ENCODE data around the gene IFI44L. TPM values are rescaled to one million over a fixed set of nuclear protein-coding genes. Genes with fewer than 3 reads are reported as not detected.
A peak's percentile ranks its signal among the peaks of the same experiment; 100 is the strongest.

The IFI44L gene
- total RNA-seq, 4 donors from 2014 or later = 0.38 to 11.6 (median 2.9) TPM

DNA sequence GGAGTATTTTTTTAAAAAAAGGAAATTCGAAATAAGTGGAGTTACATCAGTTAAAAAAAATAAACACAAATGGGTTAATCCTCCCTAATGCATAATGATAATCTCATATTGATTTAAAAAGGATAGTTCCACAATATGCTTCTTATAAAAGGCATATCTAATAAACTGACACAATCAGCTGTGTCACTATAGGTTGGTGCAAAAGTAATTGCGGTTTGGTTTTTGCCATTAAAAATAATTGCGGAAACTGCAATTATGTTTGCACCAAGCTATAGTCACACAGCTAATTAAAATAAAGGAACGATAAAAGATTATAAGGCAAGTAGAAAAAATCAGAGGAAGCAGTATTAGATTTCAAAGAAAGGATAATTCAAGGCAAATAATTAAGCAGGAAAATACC, 21.0 kb upstream of the IFI44L start:
- Histone ChIP-seq H3K9me3 (no peaks in the 10 kb centered on the region), H3K4me1 (no peaks in the 10 kb centered on the region), H3K27ac (no peak overlapping the region), H3K36me3 (no peaks in the 10 kb centered on the region), H3K27me3 (no peaks in the 10 kb centered on the region), H3K4me3 (no peak overlapping the region)
- TF ChIP-seq, protein P1, sequence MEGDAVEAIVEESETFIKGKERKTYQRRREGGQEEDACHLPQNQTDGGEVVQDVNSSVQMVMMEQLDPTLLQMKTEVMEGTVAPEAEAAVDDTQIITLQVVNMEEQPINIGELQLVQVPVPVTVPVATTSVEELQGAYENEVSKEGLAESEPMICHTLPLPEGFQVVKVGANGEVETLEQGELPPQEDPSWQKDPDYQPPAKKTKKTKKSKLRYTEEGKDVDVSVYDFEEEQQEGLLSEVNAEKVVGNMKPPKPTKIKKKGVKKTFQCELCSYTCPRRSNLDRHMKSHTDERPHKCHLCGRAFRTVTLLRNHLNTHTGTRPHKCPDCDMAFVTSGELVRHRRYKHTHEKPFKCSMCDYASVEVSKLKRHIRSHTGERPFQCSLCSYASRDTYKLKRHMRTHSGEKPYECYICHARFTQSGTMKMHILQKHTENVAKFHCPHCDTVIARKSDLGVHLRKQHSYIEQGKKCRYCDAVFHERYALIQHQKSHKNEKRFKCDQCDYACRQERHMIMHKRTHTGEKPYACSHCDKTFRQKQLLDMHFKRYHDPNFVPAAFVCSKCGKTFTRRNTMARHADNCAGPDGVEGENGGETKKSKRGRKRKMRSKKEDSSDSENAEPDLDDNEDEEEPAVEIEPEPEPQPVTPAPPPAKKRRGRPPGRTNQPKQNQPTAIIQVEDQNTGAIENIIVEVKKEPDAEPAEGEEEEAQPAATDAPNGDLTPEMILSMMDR (IDR thresholded peaks at IDR 0.05) = no peak
- no peak for TF ChIP-seq POLR2A (IDR thresholded peaks at IDR 0.05)
- no peak for DNase-seq

DNA sequence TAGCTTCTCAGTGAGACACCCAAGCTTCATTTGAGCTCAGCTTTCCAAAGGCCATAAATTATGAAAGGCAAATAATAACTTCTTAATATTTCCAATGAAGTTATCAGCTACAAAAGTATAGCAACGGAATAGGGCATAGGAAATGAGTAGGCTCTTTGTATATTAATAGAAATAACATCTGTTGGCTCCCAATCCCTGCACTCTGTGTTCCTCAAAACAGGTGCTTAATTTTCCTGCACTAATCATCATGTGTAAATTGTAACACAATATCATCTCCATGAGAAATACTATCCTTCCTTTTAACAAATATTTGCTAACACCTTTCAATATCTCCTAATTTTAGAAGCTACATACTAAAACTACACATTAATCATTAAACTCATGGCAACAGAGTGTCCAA, 19.2 kb upstream of the IFI44L start:
- TF ChIP-seq POLR2A (IDR thresholded peaks at IDR 0.05) = no peak
- TF ChIP-seq, protein P1 (IDR thresholded peaks at IDR 0.05) = no peak

DNA sequence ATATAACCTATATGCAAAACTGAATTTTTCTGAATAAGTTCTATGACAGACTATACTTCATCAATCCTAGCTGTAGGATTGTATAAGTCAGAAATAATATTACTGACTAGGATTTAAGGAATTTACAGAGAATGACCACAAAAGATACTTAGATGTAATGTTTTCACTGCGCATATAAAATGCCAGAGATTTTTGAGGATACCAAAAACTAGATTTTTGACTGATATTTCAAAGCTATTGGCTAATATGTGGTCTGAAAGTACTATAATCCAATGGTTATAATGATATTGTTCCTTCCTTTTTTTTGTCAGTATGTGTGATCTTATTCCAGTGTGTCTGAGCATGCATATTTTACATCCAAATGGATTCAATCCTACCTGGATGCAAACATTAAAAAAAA, 17.0 kb upstream of the IFI44L start:
- DNase-seq = no peak

More for the DNA sequence above, 19.2 kb upstream of the IFI44L start:
- Histone ChIP-seq H3K4me1 (no peaks in the 10 kb centered on the region), H3K4me3 (no peak overlapping the region), H3K9me3 (no peaks in the 10 kb centered on the region), H3K27me3 (no peaks in the 10 kb centered on the region), H3K27ac (no peak overlapping the region), H3K36me3 (no peaks in the 10 kb centered on the region)
- DNase-seq = no peak

DNA sequence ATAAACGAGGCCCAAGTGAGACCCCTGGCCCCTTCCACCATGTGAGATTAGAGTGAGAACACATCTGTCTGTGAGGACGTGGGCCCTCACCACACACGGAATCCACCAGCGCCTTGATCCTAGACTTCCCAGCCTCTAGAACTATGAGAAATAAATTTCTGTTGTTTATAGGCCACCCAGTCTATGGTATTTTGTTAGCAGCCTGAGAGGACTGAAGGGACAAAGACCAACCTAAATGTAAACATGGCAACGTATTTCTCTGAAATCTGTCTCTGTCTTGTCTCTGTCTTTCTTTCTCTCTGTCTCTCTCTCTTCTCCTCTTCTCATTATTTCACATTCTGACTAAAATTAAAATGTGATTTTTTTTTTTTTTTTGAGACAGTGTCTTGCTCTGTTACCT, 15.6 kb upstream of the IFI44L start:
- Histone ChIP-seq H3K4me1 (no peaks in the 10 kb centered on the region), H3K27ac (no peak overlapping the region), H3K9me3 (no peaks in the 10 kb centered on the region), H3K36me3 (no peaks in the 10 kb centered on the region), H3K4me3 (no peak overlapping the region), H3K27me3 (no peaks in the 10 kb centered on the region)
- no peak for DNase-seq
- no peak for TF ChIP-seq POLR2A (IDR thresholded peaks at IDR 0.05)
- TF ChIP-seq, protein P1 (IDR thresholded peaks at IDR 0.05) = no peak

More for the DNA sequence above, 17.0 kb upstream of the IFI44L start:
- Histone ChIP-seq H3K27me3 (no peaks in the 10 kb centered on the region), H3K27ac (no peak overlapping the region), H3K4me3 (no peak overlapping the region), H3K9me3 (no peaks in the 10 kb centered on the region), H3K4me1 (no peaks in the 10 kb centered on the region), H3K36me3 (no peaks in the 10 kb centered on the region)
- TF ChIP-seq, protein P1 (IDR thresholded peaks at IDR 0.05) = no peak

- Histone ChIP-seq H3K36me3 (no peaks in the 10 kb centered on the region), H3K4me3 (no peak overlapping the region), H3K27ac (no peak overlapping the region), H3K27me3 (no peaks in the 10 kb centered on the region), H3K4me1 (no peaks in the 10 kb centered on the region), H3K9me3 (no peaks in the 10 kb centered on the region)
- TF ChIP-seq POLR2A (IDR thresholded peaks at IDR 0.05) = no peak
- TF ChIP-seq, protein P1 (IDR thresholded peaks at IDR 0.05) = no peak
- DNase-seq = no peak
These were observed 14.0 kb upstream of the IFI44L start for GRCh38 chr1:78606274-78606673.

- DNase-seq = no peak
- Histone ChIP-seq H3K27ac (no peak overlapping the region), H3K27me3 (no peaks in the 10 kb centered on the region), H3K4me1 (no peaks in the 10 kb centered on the region), H3K9me3 (no peaks in the 10 kb centered on the region), H3K36me3 (no peaks in the 10 kb centered on the region), H3K4me3 (no peak overlapping the region)
- no peak for TF ChIP-seq POLR2A (IDR thresholded peaks at IDR 0.05)
- TF ChIP-seq, protein P1 (IDR thresholded peaks at IDR 0.05) = peak; percentile 11 to 49 (median 44)
These were observed 12.8 kb upstream of the IFI44L start for GRCh38 chr1:78607334-78607927.
